Dendritic cell treated with granulocyte-macrophage colony-stimulating factor and Interleukin-4, amounts not matched to agents 40 ng/mL and 50 ng/mL, for 4 days (primary cell): ENCODE results near the gene DERA.

Experiments
- H3K27ac Mint-ChIP-seq: one replicate; pipeline ENCODE4 v1.8.0; 2022; ENCODE audit warnings: mild to moderate bottlenecking, mixed read lengths
- H3K27me3 Mint-ChIP-seq: one replicate; pipeline ENCODE4 v1.8.0; 2022; ENCODE audit warnings: mild to moderate bottlenecking, mixed read lengths
- H3K36me3 Mint-ChIP-seq: one replicate; pipeline ENCODE4 v1.8.0; 2022; ENCODE audit warnings: low read depth, mixed read lengths
- H3K4me1 Mint-ChIP-seq: one replicate; pipeline ENCODE4 v1.8.0; 2022; ENCODE audit warnings: low read depth, mixed read lengths
- H3K4me3 Mint-ChIP-seq: one replicate; pipeline ENCODE4 v1.8.0; 2022; ENCODE audit warnings: mild to moderate bottlenecking, moderate library complexity, mixed read lengths
- H3K9me3 Mint-ChIP-seq: one replicate; pipeline ENCODE4 v1.8.0; 2022; ENCODE audit warnings: mixed read lengths
- intact Hi-C: fragments of 100-400 bp; cut with micrococcal nuclease; formaldehyde crosslinking; loops from one replicate; pipeline ENCODE4 v1.15.0; 2022

DERA gene

DNA sequence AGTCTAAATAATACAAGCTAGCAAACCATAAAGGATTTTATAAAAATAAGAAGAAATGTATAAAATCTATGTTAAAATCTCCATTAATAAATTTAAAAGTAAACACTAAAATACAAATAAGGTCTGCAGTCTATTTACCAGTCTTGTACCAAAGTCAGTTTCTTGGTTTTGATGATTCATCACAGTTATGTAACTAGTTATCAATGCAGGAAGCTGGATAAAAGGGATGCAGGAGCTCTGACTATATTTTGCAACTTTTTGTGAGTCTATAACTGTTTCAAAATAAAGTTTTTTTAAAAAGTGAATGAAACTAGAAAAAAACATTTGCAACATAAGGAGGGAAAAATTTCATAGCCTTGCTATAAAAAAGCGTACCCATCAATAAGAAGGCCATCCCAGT, 151.5 kb downstream of the DERA start:
- Mint-ChIP-seq H3K4me3 (no peak overlapping the region), H3K27ac (no peak overlapping the region), H3K36me3 (no peaks in the 10 kb centered on the region), H3K4me1 (peaks cover 8% of the 10 kb centered on the region), H3K9me3 (peaks cover 7% of the 10 kb centered on the region), H3K27me3 (no peaks in the 10 kb centered on the region)
- intact Hi-C loops: no loop called here

DNA sequence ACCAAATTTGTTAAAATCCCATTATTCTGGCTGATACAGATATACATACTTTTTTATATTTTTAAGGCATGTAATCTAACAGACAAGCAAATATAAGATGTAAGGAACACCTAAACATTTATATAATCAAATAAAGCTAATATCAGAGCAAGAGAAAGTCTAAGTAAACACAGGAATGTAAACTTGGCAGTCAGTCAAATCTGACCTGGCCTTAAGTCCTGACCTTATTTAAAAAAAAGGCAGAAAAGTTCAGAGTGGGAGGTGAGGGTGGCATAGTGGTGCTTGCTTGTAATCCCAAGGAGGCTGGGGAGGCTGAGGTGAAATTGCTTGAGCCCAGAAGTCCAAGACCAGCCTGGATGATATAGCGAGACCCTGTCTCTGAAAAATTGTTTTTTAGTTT, 152.6 kb downstream of the DERA start:
- peaks cover 8% of the 10 kb centered on the region for H3K4me1 Mint-ChIP-seq
- H3K4me3 Mint-ChIP-seq: no peak overlapping the region
- no peak overlapping the region for H3K27ac Mint-ChIP-seq
- H3K9me3 Mint-ChIP-seq: no peaks in the 10 kb centered on the region
- intact Hi-C loops: no loop called here
- no peaks in the 10 kb centered on the region for H3K36me3 Mint-ChIP-seq
- H3K27me3 Mint-ChIP-seq: no peaks in the 10 kb centered on the region

DNA sequence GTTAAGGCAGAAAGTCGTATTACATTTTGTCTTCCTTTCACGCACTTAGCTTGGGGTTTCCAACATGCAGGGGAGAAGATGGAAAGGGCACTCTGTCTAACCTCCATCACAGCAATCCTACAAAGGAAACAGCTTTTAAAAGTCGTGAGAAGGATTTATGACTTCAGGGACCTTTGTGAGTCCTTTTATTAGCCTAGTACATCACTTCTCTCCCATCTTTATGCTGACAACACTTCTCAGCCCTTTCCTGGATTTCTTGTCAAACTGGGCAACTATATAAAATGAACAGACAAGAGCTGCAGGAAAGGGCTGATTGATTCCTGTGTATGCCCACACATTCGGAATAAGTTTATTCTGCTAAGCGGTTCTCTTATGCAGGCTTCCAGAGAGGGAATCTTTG, 159.0 kb downstream of the DERA start:
- H3K4me3 Mint-ChIP-seq: no peak overlapping the region
- no peak overlapping the region for H3K27ac Mint-ChIP-seq
- no peaks in the 10 kb centered on the region for H3K9me3 Mint-ChIP-seq
- H3K36me3 Mint-ChIP-seq: no peaks in the 10 kb centered on the region
- H3K4me1 Mint-ChIP-seq: peaks cover 8% of the 10 kb centered on the region
- peaks cover 2% of the 10 kb centered on the region for H3K27me3 Mint-ChIP-seq
- intact Hi-C loops: no loop called here

DNA sequence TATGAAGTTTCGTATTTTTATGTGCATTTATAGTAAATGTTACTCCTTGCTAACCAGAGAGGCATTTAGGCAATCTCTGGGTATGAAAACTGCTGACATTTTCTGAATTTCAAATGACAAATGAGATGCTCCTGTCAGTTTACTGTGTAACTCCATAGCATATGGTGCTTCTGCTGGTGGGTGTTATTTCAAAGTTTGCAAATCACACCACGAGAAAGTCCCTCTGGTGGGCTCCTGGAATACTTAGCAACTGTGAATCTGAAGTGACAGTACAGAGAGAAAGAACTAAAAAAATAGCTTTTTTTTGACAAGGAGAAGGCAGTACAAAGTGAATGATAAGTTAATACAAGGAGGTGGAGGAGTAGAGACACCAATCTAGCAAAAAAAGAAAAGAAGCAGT, 161.5 kb downstream of the DERA start:
- Mint-ChIP-seq H3K4me3 (no peak overlapping the region), H3K9me3 (no peaks in the 10 kb centered on the region), H3K27ac (no peak overlapping the region), H3K36me3 (no peaks in the 10 kb centered on the region), H3K27me3 (peaks cover 2% of the 10 kb centered on the region), H3K4me1 (peaks cover under 1% of the 10 kb centered on the region)
- intact Hi-C loops: no loop called here

DNA sequence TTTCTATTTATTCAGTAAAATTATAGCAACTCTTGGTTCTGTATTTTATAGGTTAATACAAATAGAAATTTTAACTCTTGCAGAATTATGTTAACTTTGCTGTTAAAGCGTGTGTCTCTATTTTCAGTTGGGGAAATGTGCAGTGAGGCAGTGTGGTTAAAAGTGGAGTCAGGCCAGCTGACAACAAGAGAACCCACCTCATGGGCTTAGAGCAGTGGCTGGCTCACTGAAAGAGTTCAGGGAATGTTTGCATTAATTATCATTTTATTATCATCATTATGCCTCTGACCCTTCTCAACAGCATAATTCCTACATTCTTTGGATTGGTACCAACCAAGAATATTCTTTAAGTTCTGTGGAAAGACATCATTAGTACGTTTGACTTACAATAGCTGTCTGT, 163.8 kb downstream of the DERA start:
- H3K9me3 Mint-ChIP-seq: no peaks in the 10 kb centered on the region
- H3K4me1 Mint-ChIP-seq: no peaks in the 10 kb centered on the region
- H3K27ac Mint-ChIP-seq: no peak overlapping the region
- H3K4me3 Mint-ChIP-seq: no peak overlapping the region
- no peaks in the 10 kb centered on the region for H3K36me3 Mint-ChIP-seq
- intact Hi-C loops: no loop called here
- peaks cover 1% of the 10 kb centered on the region for H3K27me3 Mint-ChIP-seq

DNA sequence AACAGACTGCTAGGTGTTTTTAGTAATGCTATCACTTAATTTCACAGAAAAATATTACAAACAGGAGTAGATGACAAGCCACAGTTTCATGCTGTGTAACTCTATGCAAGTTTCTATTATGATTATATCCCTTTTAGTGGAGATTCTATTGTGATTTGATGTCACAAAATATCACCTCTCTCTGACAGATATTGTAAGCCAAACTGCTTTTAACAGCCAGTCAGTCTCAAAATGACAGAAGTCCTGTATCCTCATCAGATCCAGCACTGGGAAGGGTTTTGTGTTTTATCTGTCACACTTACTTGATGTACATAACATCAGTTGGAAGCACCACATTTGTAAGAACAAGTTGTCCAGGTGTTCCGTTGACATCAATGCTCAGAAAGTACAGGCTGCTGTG, 164.8 kb downstream of the DERA start:
- Mint-ChIP-seq H3K9me3 (no peaks in the 10 kb centered on the region), H3K4me1 (no peaks in the 10 kb centered on the region), H3K4me3 (no peak overlapping the region), H3K36me3 (no peaks in the 10 kb centered on the region), H3K27me3 (no peaks in the 10 kb centered on the region), H3K27ac (no peak overlapping the region)
- intact Hi-C loops: loop anchor here (1.0 kb wide), 2 partner anchors 284 to 1566 kb away; no protein-coding TSS in a partner anchor

DNA sequence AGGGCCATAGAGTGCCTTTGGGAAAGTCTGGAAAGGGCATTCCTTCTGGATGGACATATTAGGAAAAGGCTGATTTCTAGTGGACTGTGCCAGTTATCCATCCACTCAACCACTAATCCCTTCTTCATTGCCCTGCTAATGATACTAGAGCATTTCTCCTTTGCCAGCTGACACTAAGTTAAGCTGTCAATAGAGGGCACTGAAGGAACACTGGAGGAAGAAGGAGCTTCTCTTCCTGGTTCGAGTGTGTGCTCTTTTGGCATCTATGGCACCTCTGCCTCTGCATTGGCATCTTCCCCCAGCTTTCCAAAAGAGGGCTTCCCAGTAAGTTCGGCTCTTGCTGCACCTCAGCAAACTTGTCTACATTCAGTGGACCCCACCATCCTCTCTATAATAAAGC, 165.4 kb downstream of the DERA start:
- Mint-ChIP-seq H3K4me1 (no peaks in the 10 kb centered on the region), H3K36me3 (no peaks in the 10 kb centered on the region), H3K9me3 (no peaks in the 10 kb centered on the region), H3K27ac (no peak overlapping the region), H3K27me3 (no peaks in the 10 kb centered on the region), H3K4me3 (no peak overlapping the region)
- intact Hi-C loops: loop anchor here (1.0 kb wide), 2 partner anchors 284 to 1566 kb away; no protein-coding TSS in a partner anchor

DNA sequence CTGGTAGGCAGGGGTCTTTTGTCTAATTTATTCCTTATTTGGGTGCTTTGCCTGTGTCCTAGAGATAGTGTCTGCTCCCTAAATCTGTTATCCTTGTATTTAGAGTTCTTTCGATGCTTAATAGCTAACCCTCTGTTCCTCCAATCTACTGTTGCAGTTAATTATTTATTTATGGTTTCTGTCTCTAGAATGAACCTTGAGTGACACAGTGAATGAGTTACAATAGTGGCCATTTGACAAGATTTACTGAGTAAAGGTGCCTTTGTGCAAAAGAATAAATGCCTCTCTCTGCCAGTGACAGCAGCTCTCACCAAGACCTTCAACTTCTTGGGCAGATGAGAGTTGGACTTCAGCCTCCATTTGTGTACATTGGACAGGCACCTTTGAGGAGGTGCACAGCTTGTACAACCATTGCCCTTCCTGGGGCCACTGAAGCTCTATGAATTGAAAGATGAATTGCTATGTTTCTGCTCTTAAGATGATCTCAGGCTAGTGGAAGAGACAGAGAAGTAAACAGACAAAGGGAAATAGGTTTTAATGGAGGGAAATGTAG, 165.9 kb downstream of the DERA start:
- no peak overlapping the region for H3K27ac Mint-ChIP-seq
- H3K27me3 Mint-ChIP-seq: no peaks in the 10 kb centered on the region
- no peaks in the 10 kb centered on the region for H3K9me3 Mint-ChIP-seq
- H3K4me1 Mint-ChIP-seq: no peaks in the 10 kb centered on the region
- no peaks in the 10 kb centered on the region for H3K36me3 Mint-ChIP-seq
- intact Hi-C loops: loop anchor here (1.0 kb wide), 2 partner anchors 283 to 1565 kb away; no protein-coding TSS in a partner anchor
- no peak overlapping the region for H3K4me3 Mint-ChIP-seq

DNA sequence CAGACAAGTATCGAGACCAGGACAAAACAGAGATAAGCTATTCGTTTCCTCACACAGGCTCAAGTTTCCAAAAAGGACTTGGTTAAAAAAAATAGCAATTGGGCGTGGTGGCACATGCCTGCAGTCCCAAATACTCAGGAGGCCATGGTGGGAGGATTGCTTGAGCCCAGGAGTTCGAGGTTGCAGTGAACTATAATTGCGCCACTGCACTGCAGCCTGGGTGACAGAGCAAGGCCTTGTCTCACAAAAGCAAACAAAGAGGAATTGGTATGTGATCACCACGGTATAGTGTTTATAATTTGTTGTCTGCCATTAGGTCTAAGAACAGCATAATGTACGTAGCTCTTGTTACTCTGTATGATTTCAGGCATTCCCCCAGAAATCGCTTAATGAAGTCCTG, 175.3 kb downstream of the DERA start:
- no peak overlapping the region for H3K4me3 Mint-ChIP-seq
- H3K9me3 Mint-ChIP-seq: no peaks in the 10 kb centered on the region
- H3K27me3 Mint-ChIP-seq: no peaks in the 10 kb centered on the region
- H3K27ac Mint-ChIP-seq: no peak overlapping the region
- H3K4me1 Mint-ChIP-seq: no peaks in the 10 kb centered on the region
- H3K36me3 Mint-ChIP-seq: no peaks in the 10 kb centered on the region
- intact Hi-C loops: no loop called here

DNA sequence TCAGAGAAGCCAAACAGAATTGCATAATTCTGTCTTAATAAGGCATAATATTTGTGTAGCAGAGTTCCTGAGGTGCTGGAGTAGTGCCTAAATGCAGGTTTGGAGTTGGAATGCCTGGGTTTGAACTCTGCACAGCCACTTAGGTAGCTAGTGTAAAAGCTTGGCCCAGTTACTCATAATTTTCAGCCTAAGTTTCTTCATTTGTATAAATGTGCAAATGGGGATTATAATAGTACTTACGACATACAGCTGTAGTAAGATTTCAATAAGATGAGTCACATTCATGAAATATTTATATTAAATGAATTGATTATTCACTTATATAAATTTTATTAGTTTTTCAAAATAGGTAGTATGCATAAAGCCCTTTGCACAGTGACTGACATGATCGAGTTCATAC, 175.8 kb downstream of the DERA start:
- Mint-ChIP-seq H3K27ac (no peak overlapping the region), H3K4me3 (no peak overlapping the region), H3K36me3 (no peaks in the 10 kb centered on the region), H3K9me3 (no peaks in the 10 kb centered on the region), H3K4me1 (no peaks in the 10 kb centered on the region), H3K27me3 (no peaks in the 10 kb centered on the region)
- intact Hi-C loops: no loop called here
